ENCODE data around the gene SLC6A18.

The SLC6A18 gene

GRCh38 chr5:1206521-1207412 lies 18.4 kb upstream of the SLC6A18 start:
- no peaks in the 10 kb centered on the region for H3K4me1 ChIP-seq (ENCODE audit: insufficient read depth, low read length)
- H3K9me3 ChIP-seq (ENCODE audit: low read length), result no peaks in the 10 kb centered on the region
- H3K27ac ChIP-seq (ENCODE audit: low read depth, low read length), result no peak overlapping the region
- peaks cover 0 to 17% of the 10 kb centered on the region in 2 donors for H3K27me3 ChIP-seq (ENCODE audit: control insufficient read depth in 1 of 2, insufficient read depth in 2 of 2, low read length in 2 of 2)
- no peak overlapping the region for H3K4me3 ChIP-seq (ENCODE audit: low read depth in 1 of 2, low read length in 2 of 2)
- no peaks in the 10 kb centered on the region for H3K36me3 ChIP-seq (ENCODE audit: insufficient read depth, low read length)
- no peak overlapping the region for H3K9ac ChIP-seq (ENCODE audit: low read length)

- H3K27me3 ChIP-seq (ENCODE audit: control insufficient read depth in 1 of 2, insufficient read depth in 2 of 2, low read length in 2 of 2), result peaks cover 0 to 17% of the 10 kb centered on the region in 2 donors
- no peaks in the 10 kb centered on the region for H3K4me1 ChIP-seq (ENCODE audit: insufficient read depth, low read length)
- no peak overlapping the region for H3K4me3 ChIP-seq (ENCODE audit: low read depth in 1 of 2, low read length in 2 of 2)
- H3K9me3 ChIP-seq (ENCODE audit: low read length), result no peaks in the 10 kb centered on the region
- H3K27ac ChIP-seq (ENCODE audit: low read depth, low read length), result no peak overlapping the region
- H3K9ac ChIP-seq (ENCODE audit: low read length), result no peak overlapping the region
- H3K36me3 ChIP-seq (ENCODE audit: insufficient read depth, low read length), result no peaks in the 10 kb centered on the region
Observed at GRCh38 chr5:1207555-1207954, 17.6 kb upstream of the SLC6A18 start.

- Histone ChIP-seq H3K4me3 (ENCODE audit: low read depth in 1 of 2, low read length in 2 of 2) (no peak overlapping the region), H3K9me3 (ENCODE audit: low read length) (no peaks in the 10 kb centered on the region), H3K27me3 (ENCODE audit: control insufficient read depth in 1 of 2, insufficient read depth in 2 of 2, low read length in 2 of 2) (peaks cover 0 to 17% of the 10 kb centered on the region in 2 donors), H3K27ac (ENCODE audit: low read depth, low read length) (no peak overlapping the region), H3K36me3 (ENCODE audit: insufficient read depth, low read length) (no peaks in the 10 kb centered on the region), H3K4me1 (ENCODE audit: insufficient read depth, low read length) (no peaks in the 10 kb centered on the region), H3K9ac (ENCODE audit: low read length) (no peak overlapping the region)
Observed at GRCh38 chr5:1208221-1208742, 16.9 kb upstream of the SLC6A18 start.

- Histone ChIP-seq H3K4me1 (ENCODE audit: insufficient read depth, low read length) (no peaks in the 10 kb centered on the region), H3K9ac (ENCODE audit: low read length) (no peak overlapping the region), H3K36me3 (ENCODE audit: insufficient read depth, low read length) (no peaks in the 10 kb centered on the region), H3K27ac (ENCODE audit: low read depth, low read length) (no peak overlapping the region), H3K4me3 (ENCODE audit: low read depth in 1 of 2, low read length in 2 of 2) (no peak overlapping the region), H3K27me3 (ENCODE audit: control insufficient read depth in 1 of 2, insufficient read depth in 2 of 2, low read length in 2 of 2) (peaks cover 0 to 17% of the 10 kb centered on the region in 2 donors), H3K9me3 (ENCODE audit: low read length) (no peaks in the 10 kb centered on the region)
Observed at GRCh38 chr5:1208743-1209488, 16.3 kb upstream of the SLC6A18 start.

DNA sequence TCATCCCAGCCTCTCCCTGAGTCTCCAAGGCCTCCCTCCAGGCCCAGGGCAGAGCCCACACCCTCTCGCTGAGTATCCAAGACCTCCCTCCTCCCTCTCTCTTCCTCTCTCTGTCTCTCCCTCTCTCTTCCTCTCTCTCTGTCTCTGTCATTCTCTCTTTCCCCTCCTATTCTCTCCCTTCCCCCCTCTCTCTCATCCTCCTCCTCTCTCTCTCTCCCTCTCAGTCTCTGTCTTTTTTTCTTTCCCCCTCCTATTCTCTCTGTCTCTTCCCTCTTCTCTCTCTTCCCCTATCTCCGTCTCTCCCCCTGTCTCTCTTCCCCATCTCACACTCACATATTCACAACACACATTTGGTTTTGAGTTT lies 15.7 kb upstream of the SLC6A18 start:
- no peak overlapping the region for H3K27ac ChIP-seq (ENCODE audit: low read depth, low read length)
- no peaks in the 10 kb centered on the region for H3K9me3 ChIP-seq (ENCODE audit: low read length)
- no peaks in the 10 kb centered on the region for H3K4me1 ChIP-seq (ENCODE audit: insufficient read depth, low read length)
- peaks cover 0 to 13% of the 10 kb centered on the region in 2 donors for H3K27me3 ChIP-seq (ENCODE audit: control insufficient read depth in 1 of 2, insufficient read depth in 2 of 2, low read length in 2 of 2)
- no peaks in the 10 kb centered on the region for H3K36me3 ChIP-seq (ENCODE audit: insufficient read depth, low read length)
- H3K9ac ChIP-seq (ENCODE audit: low read length), result no peak overlapping the region
- no peak overlapping the region for H3K4me3 ChIP-seq (ENCODE audit: low read depth in 1 of 2, low read length in 2 of 2)

GRCh38 chr5:1209896-1210776 lies 15.0 kb upstream of the SLC6A18 start:
- no peak overlapping the region for H3K4me3 ChIP-seq (ENCODE audit: low read depth in 1 of 2, low read length in 2 of 2)
- H3K4me1 ChIP-seq (ENCODE audit: insufficient read depth, low read length), result no peaks in the 10 kb centered on the region
- H3K36me3 ChIP-seq (ENCODE audit: insufficient read depth, low read length), result no peaks in the 10 kb centered on the region
- no peak overlapping the region for H3K9ac ChIP-seq (ENCODE audit: low read length)
- peaks cover 0 to 8% of the 10 kb centered on the region in 2 donors for H3K27me3 ChIP-seq (ENCODE audit: control insufficient read depth in 1 of 2, insufficient read depth in 2 of 2, low read length in 2 of 2)
- no peak overlapping the region for H3K27ac ChIP-seq (ENCODE audit: low read depth, low read length)
- H3K9me3 ChIP-seq (ENCODE audit: low read length), result no peaks in the 10 kb centered on the region

GRCh38 chr5:1210832-1211251 lies 14.3 kb upstream of the SLC6A18 start:
- no peaks in the 10 kb centered on the region for H3K9me3 ChIP-seq (ENCODE audit: low read length)
- no peak overlapping the region for H3K9ac ChIP-seq (ENCODE audit: low read length)
- no peak overlapping the region for H3K27ac ChIP-seq (ENCODE audit: low read depth, low read length)
- no peak overlapping the region for H3K4me3 ChIP-seq (ENCODE audit: low read depth in 1 of 2, low read length in 2 of 2)
- H3K27me3 ChIP-seq (ENCODE audit: control insufficient read depth in 1 of 2, insufficient read depth in 2 of 2, low read length in 2 of 2), result peaks cover 0 to 7% of the 10 kb centered on the region in 2 donors
- no peaks in the 10 kb centered on the region for H3K4me1 ChIP-seq (ENCODE audit: insufficient read depth, low read length)
- no peaks in the 10 kb centered on the region for H3K36me3 ChIP-seq (ENCODE audit: insufficient read depth, low read length)

DNA sequence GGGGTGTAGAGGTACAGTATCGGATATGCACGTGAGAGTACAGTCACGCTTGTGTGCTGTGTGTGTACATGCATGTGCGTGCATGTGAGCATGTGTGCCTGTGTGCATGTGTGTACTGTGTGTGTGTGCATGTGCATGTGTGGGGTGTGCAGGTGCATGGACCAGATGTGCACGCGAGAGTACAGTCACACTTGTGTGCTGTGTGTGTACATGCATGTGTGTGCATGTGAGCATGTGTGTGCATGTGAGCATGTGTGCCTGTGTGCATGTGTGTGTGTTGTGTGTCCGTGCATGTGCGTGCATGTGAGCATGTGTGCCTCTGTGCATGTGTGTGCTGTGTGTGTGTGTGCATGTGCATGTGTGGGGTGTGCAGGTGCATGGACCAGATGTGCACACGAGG lies 13.5 kb upstream of the SLC6A18 start:
- H3K4me1 ChIP-seq (ENCODE audit: insufficient read depth, low read length), result no peaks in the 10 kb centered on the region
- H3K27me3 ChIP-seq (ENCODE audit: control insufficient read depth in 1 of 2, insufficient read depth in 2 of 2, low read length in 2 of 2), result no peaks in the 10 kb centered on the region
- no peak overlapping the region for H3K4me3 ChIP-seq (ENCODE audit: low read depth in 1 of 2, low read length in 2 of 2)
- H3K9me3 ChIP-seq (ENCODE audit: low read length), result no peaks in the 10 kb centered on the region
- H3K36me3 ChIP-seq (ENCODE audit: insufficient read depth, low read length), result no peaks in the 10 kb centered on the region
- H3K27ac ChIP-seq (ENCODE audit: low read depth, low read length), result no peak overlapping the region
- no peak overlapping the region for H3K9ac ChIP-seq (ENCODE audit: low read length)

- H3K4me3 ChIP-seq (ENCODE audit: low read depth in 1 of 2, low read length in 2 of 2), result no peak overlapping the region
- no peaks in the 10 kb centered on the region for H3K4me1 ChIP-seq (ENCODE audit: insufficient read depth, low read length)
Observed at GRCh38 chr5:1212271-1212670, 12.9 kb upstream of the SLC6A18 start.

DNA sequence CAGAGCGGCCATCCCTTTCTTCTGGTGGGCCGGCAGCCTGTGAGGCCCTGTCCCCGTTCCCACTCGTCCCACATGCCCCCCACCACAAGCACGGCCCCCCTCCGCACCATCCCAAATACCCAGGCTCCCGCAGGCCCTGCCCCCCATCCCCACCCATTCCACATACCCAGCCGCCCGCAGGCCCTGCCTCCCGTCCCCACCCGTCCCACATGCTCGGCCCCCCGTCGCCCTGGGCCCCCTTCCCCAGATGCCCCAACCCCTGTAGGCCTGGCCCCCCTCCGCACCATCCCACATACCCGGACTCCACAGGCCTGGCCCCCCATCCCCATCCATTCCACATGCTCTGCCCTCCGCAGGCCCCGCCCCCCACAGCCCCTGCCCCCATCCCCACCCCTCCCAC lies 12.3 kb upstream of the SLC6A18 start:
- no peak overlapping the region for H3K9ac ChIP-seq (ENCODE audit: low read length)
- no peak overlapping the region for H3K27ac ChIP-seq (ENCODE audit: low read depth, low read length)
- no peaks in the 10 kb centered on the region for H3K36me3 ChIP-seq (ENCODE audit: insufficient read depth, low read length)
- H3K4me1 ChIP-seq (ENCODE audit: insufficient read depth, low read length), result no peaks in the 10 kb centered on the region
- no peak overlapping the region for H3K4me3 ChIP-seq (ENCODE audit: low read depth in 1 of 2, low read length in 2 of 2)
- H3K27me3 ChIP-seq (ENCODE audit: control insufficient read depth in 1 of 2, insufficient read depth in 2 of 2, low read length in 2 of 2), result no peaks in the 10 kb centered on the region
- H3K9me3 ChIP-seq (ENCODE audit: low read length), result no peaks in the 10 kb centered on the region

More at GRCh38 chr5:1212271-1212670, 12.9 kb upstream of the SLC6A18 start:
- Histone ChIP-seq H3K9ac (ENCODE audit: low read length) (no peak overlapping the region), H3K36me3 (ENCODE audit: insufficient read depth, low read length) (no peaks in the 10 kb centered on the region), H3K9me3 (ENCODE audit: low read length) (no peaks in the 10 kb centered on the region), H3K27ac (ENCODE audit: low read depth, low read length) (no peak overlapping the region), H3K27me3 (ENCODE audit: control insufficient read depth in 1 of 2, insufficient read depth in 2 of 2, low read length in 2 of 2) (no peaks in the 10 kb centered on the region)
